Measurements from ENCODE around the gene SLC31A2. TPM values are rescaled to one million over a fixed set of nuclear protein-coding genes. Genes with fewer than 3 reads are reported as not detected.

SLC31A2 gene
- total RNA-seq, 1 donor from 2014 or later = 7.6 TPM

DNA sequence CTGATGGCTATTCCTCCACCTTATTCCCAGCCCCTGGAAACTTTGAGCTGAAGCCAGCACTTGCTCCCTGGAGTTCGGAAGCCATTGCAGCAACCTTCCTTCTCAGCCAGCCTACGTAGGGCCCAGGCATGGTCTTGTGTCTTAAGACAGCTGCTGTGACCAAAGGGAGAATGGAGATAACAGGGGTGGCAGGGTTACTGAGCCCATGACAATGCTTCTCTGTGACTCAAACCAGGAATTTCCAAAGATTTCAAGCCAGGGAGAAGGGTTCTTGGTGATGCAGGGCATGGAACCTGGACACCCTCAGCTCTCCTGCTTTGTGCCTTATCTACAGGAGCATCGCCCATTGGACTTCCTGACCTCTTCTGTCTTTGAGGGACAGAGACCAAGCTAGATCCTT, 12.2 kb downstream of the SLC31A2 start:
- H3K4me3 Mint-ChIP-seq = no peak overlapping the region
- no peak overlapping the region for H3K27ac Mint-ChIP-seq
- no peaks in the 10 kb centered on the region for H3K9me3 Mint-ChIP-seq
- H3K4me1 Mint-ChIP-seq (ENCODE audit: unreplicated experiment) = peaks cover 3% of the 10 kb centered on the region
- no peaks in the 10 kb centered on the region for H3K27me3 Mint-ChIP-seq
- TF ChIP-seq, protein P1, sequence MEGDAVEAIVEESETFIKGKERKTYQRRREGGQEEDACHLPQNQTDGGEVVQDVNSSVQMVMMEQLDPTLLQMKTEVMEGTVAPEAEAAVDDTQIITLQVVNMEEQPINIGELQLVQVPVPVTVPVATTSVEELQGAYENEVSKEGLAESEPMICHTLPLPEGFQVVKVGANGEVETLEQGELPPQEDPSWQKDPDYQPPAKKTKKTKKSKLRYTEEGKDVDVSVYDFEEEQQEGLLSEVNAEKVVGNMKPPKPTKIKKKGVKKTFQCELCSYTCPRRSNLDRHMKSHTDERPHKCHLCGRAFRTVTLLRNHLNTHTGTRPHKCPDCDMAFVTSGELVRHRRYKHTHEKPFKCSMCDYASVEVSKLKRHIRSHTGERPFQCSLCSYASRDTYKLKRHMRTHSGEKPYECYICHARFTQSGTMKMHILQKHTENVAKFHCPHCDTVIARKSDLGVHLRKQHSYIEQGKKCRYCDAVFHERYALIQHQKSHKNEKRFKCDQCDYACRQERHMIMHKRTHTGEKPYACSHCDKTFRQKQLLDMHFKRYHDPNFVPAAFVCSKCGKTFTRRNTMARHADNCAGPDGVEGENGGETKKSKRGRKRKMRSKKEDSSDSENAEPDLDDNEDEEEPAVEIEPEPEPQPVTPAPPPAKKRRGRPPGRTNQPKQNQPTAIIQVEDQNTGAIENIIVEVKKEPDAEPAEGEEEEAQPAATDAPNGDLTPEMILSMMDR (conservative IDR thresholded peaks at IDR 0.05) = no peak
- peaks cover 29% of the 10 kb centered on the region for H3K36me3 Mint-ChIP-seq
- no peak for DNase-seq (ENCODE audit: extremely low spot score, unreplicated experiment)

DNA sequence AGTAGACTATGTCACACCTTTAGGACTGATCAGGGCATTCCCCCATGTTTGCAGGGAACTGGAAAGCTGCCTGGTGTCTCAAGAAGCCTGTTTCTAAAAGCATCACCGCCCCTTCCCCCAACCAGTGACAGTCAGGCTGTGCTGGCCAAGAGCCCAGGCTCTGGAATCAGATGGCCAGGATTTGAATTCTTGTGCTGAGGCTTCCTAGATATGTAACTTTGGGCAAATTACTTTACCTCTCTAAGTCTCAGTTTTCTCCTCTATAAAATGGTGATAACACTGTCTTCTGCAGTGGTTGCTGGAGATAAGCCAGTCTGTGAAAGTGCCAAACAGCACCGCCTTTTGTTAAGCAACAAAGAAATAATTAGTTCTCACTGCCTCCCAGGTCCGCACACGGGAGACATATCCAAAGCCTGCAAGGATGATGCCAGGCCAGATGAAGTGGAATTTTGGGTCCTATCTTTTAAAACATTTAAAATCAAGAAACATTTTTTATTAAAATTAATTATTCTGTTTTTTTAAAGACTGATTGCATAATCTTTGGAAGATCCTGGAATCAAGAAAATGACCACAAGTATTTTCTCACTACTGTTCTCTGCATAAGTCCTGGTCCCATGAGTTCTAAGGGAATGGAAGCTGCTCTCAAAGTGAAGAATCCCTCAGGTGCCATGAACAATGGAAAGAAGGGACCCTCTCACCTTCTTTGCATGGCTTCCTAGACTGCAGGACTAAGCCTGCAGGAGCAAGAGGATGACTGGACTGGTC, 13.9 kb downstream of the SLC31A2 start:
- H3K27ac Mint-ChIP-seq = no peak overlapping the region
- TF ChIP-seq, protein P1 (conservative IDR thresholded peaks at IDR 0.05) = no peak
- H3K4me3 Mint-ChIP-seq = no peak overlapping the region
- no peak for DNase-seq (ENCODE audit: extremely low spot score, unreplicated experiment)
- H3K4me1 Mint-ChIP-seq (ENCODE audit: unreplicated experiment) = peaks cover 3% of the 10 kb centered on the region
- peaks cover 29% of the 10 kb centered on the region for H3K36me3 Mint-ChIP-seq
- H3K9me3 Mint-ChIP-seq = no peaks in the 10 kb centered on the region
- H3K27me3 Mint-ChIP-seq = no peaks in the 10 kb centered on the region

DNA sequence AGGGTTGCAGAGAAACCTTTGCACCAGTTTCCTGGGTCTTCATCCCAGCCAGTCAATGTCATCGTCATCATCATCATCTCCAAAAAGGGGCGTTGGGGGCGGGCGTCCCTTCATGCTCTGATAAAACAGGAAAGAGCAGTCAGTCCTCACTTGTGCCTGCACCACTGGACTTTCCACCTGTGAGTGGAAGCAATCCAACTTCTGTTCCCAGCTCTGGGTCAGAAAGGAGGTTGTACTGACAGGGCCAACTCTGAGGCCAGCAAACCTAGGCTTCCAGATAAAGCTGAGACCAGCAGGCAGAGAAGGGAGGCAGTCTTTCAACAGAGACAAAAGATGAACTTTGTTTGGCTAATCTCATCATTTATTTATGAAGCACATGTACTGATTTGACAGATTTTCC, 15.2 kb downstream of the SLC31A2 start:
- H3K9me3 Mint-ChIP-seq = no peaks in the 10 kb centered on the region
- peaks cover 32% of the 10 kb centered on the region for H3K36me3 Mint-ChIP-seq
- TF ChIP-seq, protein P1 (conservative IDR thresholded peaks at IDR 0.05) = no peak
- no peaks in the 10 kb centered on the region for H3K27me3 Mint-ChIP-seq
- no peak overlapping the region for H3K4me3 Mint-ChIP-seq
- H3K27ac Mint-ChIP-seq = no peak overlapping the region
- no peak for DNase-seq (ENCODE audit: extremely low spot score, unreplicated experiment)
- H3K4me1 Mint-ChIP-seq (ENCODE audit: unreplicated experiment) = no peaks in the 10 kb centered on the region

DNA sequence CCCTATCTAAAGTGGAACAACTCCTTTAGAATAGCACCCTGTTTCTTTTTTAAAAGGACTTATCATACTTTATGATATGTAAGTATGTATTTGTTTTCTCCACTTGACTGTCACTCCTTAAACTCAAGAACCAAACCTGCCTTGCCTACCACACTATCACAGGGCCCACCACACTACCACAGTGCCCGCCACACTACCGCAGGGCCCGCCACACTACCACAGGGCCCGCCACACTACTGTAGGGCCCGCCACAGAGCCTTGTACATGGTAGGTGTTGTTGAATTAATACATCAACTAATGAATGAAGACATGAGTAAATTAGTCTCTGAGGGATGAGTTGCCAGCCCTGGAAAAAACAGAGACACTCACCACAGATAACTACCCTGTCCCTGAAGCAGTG, 18.0 kb downstream of the SLC31A2 start:
- no peak for DNase-seq (ENCODE audit: extremely low spot score, unreplicated experiment)
- TF ChIP-seq, protein P1 (conservative IDR thresholded peaks at IDR 0.05) = no peak
- no peak overlapping the region for H3K27ac Mint-ChIP-seq
- H3K36me3 Mint-ChIP-seq = peaks cover 33% of the 10 kb centered on the region
- no peaks in the 10 kb centered on the region for H3K27me3 Mint-ChIP-seq
- H3K4me1 Mint-ChIP-seq (ENCODE audit: unreplicated experiment) = no peaks in the 10 kb centered on the region
- H3K4me3 Mint-ChIP-seq = no peak overlapping the region
- H3K9me3 Mint-ChIP-seq = no peaks in the 10 kb centered on the region

DNA sequence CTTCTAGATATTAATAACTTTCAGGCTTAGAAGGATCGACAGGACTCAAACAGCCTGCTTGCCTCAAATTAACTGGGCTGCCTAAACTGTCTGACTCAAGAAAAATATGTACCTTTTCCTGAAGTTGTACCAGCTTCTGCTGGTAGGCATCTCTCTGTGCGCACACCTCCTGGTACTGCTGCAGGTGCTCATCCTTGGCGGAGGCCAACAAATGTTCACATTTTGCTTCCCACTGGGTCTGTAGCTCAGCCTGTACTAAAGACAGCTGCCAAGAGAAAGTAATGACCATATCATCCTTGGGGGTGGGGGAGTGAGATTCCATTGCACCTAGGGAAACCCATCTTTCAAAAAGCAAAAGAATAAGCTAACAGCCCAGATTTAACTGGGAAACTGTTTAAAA, 22.5 kb downstream of the SLC31A2 start:
- Mint-ChIP-seq H3K4me3 (no peak overlapping the region), H3K4me1 (ENCODE audit: unreplicated experiment) (no peaks in the 10 kb centered on the region), H3K36me3 (peaks cover 47% of the 10 kb centered on the region), H3K27me3 (no peaks in the 10 kb centered on the region), H3K9me3 (no peaks in the 10 kb centered on the region), H3K27ac (no peak overlapping the region)
- TF ChIP-seq, protein P1 (conservative IDR thresholded peaks at IDR 0.05) = no peak
- no peak for DNase-seq (ENCODE audit: extremely low spot score, unreplicated experiment)

Measured in type B pancreatic cell (in vitro differentiated cells).